Activated T-cell treated with anti-CD3 and anti-CD28 coated beads, Interleukin-2, amount 50 U/mL, for 24 hours (primary cell): ENCODE measurements around the gene ENPP3.

Experiments
- DNase-seq: peaks from one replicate; pipeline ENCODE4 v3.0.0-alpha.2; 2020
- H3K27ac Mint-ChIP-seq: 2 replicates; pipeline ENCODE4 v1.8.0; 2020; ENCODE audit warnings: mild to moderate bottlenecking, mixed read lengths
- H3K27me3 Mint-ChIP-seq: 2 replicates; pipeline ENCODE4 v1.8.0; 2020; ENCODE audit warnings: mixed read lengths
- H3K36me3 Mint-ChIP-seq: 2 replicates; pipeline ENCODE4 v1.8.0; 2020; ENCODE audit warnings: low read depth, mixed read lengths
- H3K4me1 Mint-ChIP-seq: 2 replicates; pipeline ENCODE4 v1.8.0; 2020; ENCODE audit warnings: low read depth, mixed read lengths
- H3K4me3 Mint-ChIP-seq: 2 replicates; pipeline ENCODE4 v1.8.0; 2020; ENCODE audit warnings: mild to moderate bottlenecking, moderate library complexity, mixed read lengths
- H3K9me3 Mint-ChIP-seq: 2 replicates; pipeline ENCODE4 v1.8.0; 2020; ENCODE audit warnings: mixed read lengths

Gene ENPP3

DNA sequence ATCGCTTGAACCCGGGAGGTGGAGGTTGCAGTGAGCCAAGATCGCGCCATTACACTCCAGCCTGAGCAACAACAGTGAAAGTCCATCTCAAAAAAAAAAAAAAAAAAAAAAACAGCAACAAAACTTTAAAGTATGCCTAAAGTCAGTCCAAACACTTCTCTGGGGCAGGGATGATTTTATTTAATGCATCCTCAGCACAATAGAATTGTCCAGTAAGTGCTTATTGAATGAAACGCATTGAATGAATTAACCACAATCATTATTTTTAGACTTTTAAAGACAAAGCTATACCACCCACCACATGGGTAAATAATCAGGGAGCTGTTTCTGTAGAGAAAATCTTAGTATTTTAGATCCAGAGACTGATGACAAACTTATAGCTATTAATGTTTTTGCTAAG, 90.4 kb downstream of the ENPP3 start:
- Mint-ChIP-seq H3K27me3 (peaks cover 4% of the 10 kb centered on the region), H3K4me1 (peaks cover 3% of the 10 kb centered on the region), H3K36me3 (no peaks in the 10 kb centered on the region), H3K27ac (no peak overlapping the region), H3K9me3 (peaks cover 5% of the 10 kb centered on the region), H3K4me3 (no peak overlapping the region)
- no peak for DNase-seq

DNA sequence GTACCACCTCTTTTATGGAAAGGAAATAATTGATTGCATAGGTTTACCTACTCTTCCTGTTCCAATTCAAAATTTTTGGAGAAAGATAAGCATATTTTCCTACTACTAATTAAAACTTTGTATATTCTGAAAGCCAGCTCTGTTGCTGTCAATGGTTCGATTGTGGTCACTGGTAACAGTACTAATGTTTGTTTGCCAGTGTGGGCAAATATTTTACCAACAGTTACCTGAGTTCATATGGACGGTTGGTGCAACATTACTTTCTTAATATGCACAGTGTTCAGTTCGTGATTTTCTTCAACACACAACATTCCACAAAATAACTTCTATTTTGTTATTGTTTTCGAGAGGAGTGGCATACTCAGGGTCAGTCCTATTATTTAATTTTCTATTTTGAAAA, 90.8 kb downstream of the ENPP3 start:
- H3K4me3 Mint-ChIP-seq: no peak overlapping the region
- no peak for DNase-seq
- peaks cover 3% of the 10 kb centered on the region for H3K4me1 Mint-ChIP-seq
- H3K9me3 Mint-ChIP-seq: peaks cover 5% of the 10 kb centered on the region
- no peak overlapping the region for H3K27ac Mint-ChIP-seq
- no peaks in the 10 kb centered on the region for H3K36me3 Mint-ChIP-seq
- H3K27me3 Mint-ChIP-seq: peaks cover 4% of the 10 kb centered on the region

- Mint-ChIP-seq H3K36me3 (no peaks in the 10 kb centered on the region), H3K27me3 (peaks cover 4% of the 10 kb centered on the region)
- no peak for DNase-seq
Measured at GRCh38 chr6:131728296-131728939, 91.3 kb downstream of the ENPP3 start.

DNA sequence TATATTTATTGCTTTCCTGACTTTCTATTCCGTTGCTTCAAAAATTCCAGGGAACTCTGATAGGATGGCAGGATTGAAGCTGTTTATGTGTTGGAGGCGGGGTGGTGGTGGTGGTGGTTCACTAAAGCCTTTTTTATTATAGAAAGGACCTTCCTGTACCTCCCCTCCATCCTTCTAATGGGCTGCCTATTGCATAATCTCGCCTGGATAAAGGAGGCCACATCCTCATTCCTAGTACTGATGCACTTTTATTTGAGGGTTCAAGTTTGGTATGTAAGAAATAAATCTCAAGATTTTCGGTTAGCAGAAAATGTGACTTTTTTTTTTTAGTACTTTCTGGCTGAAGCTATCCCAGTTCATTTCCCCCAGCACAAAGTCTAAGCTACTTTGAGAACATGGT, 92.4 kb downstream of the ENPP3 start:
- H3K4me1 Mint-ChIP-seq: no peaks in the 10 kb centered on the region
- no peak overlapping the region for H3K27ac Mint-ChIP-seq
- no peak for DNase-seq
- H3K4me3 Mint-ChIP-seq: no peak overlapping the region
- peaks cover 4% of the 10 kb centered on the region for H3K27me3 Mint-ChIP-seq
- no peaks in the 10 kb centered on the region for H3K36me3 Mint-ChIP-seq
- peaks cover 5% of the 10 kb centered on the region for H3K9me3 Mint-ChIP-seq

More at GRCh38 chr6:131728296-131728939, 91.3 kb downstream of the ENPP3 start:
- no peak overlapping the region for H3K4me3 Mint-ChIP-seq
- H3K27ac Mint-ChIP-seq: no peak overlapping the region
- peaks cover 3% of the 10 kb centered on the region for H3K4me1 Mint-ChIP-seq
- peaks cover 5% of the 10 kb centered on the region for H3K9me3 Mint-ChIP-seq

- Mint-ChIP-seq H3K9me3 (peaks cover 5% of the 10 kb centered on the region), H3K36me3 (no peaks in the 10 kb centered on the region), H3K4me3 (no peak overlapping the region), H3K27ac (no peak overlapping the region), H3K27me3 (peaks cover 4% of the 10 kb centered on the region), H3K4me1 (no peaks in the 10 kb centered on the region)
- DNase-seq: no peak
Measured at GRCh38 chr6:131730264-131730663, 93.2 kb downstream of the ENPP3 start.

GRCh38 chr6:131731224-131731623, 94.1 kb downstream of the ENPP3 start:
- Mint-ChIP-seq H3K4me1 (no peaks in the 10 kb centered on the region), H3K27ac (no peak overlapping the region), H3K36me3 (no peaks in the 10 kb centered on the region), H3K9me3 (peaks cover 5% of the 10 kb centered on the region), H3K4me3 (no peak overlapping the region), H3K27me3 (peaks cover 4% of the 10 kb centered on the region)
- DNase-seq: no peak

DNA sequence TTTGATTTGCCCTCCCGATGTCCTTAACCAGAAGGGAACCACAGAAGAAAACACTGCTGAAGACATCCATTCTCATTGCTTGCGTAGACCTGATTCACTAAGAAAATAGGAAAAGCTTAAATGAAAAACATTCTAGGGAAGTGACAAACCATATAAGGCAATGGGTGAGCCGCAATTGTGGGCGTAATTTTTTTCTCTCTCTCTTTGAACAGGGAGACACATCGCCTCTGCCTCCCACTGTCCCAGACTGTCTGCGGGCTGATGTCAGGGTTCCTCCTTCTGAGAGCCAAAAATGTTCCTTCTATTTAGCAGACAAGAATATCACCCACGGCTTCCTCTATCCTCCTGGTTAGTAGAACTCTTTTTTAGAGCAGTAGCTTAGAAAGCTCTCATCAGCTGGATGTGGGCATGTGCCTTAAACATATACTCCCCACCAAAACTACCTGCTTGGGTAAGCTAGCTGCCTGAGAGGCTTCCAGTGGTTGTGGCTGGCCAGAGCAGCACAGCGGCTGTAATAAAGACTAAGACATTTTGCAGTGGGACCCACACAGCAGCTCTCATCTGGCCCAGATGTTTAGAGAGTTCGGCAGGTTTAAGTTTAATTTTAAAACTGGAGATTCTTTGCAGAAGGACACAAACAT, 96.4 kb downstream of the ENPP3 start:
- DNase-seq: no peak
- Mint-ChIP-seq H3K27me3 (peaks cover 4% of the 10 kb centered on the region), H3K36me3 (no peaks in the 10 kb centered on the region), H3K4me3 (no peak overlapping the region), H3K4me1 (no peaks in the 10 kb centered on the region), H3K27ac (no peak overlapping the region), H3K9me3 (no peaks in the 10 kb centered on the region)

GRCh38 chr6:131736003-131736596, 99.0 kb downstream of the ENPP3 start:
- no peak overlapping the region for H3K27ac Mint-ChIP-seq
- no peaks in the 10 kb centered on the region for H3K36me3 Mint-ChIP-seq
- peaks cover under 1% of the 10 kb centered on the region for H3K27me3 Mint-ChIP-seq
- no peaks in the 10 kb centered on the region for H3K9me3 Mint-ChIP-seq
- no peaks in the 10 kb centered on the region for H3K4me1 Mint-ChIP-seq
- H3K4me3 Mint-ChIP-seq: no peak overlapping the region
- DNase-seq: no peak

GRCh38 chr6:131736811-131737210, 99.7 kb downstream of the ENPP3 start:
- H3K27me3 Mint-ChIP-seq: no peaks in the 10 kb centered on the region
- H3K9me3 Mint-ChIP-seq: no peaks in the 10 kb centered on the region
- H3K4me3 Mint-ChIP-seq: no peak overlapping the region
- no peak overlapping the region for H3K27ac Mint-ChIP-seq
- H3K36me3 Mint-ChIP-seq: no peaks in the 10 kb centered on the region
- DNase-seq: no peak
- no peaks in the 10 kb centered on the region for H3K4me1 Mint-ChIP-seq

- Mint-ChIP-seq H3K4me1 (no peaks in the 10 kb centered on the region), H3K27ac (no peak overlapping the region), H3K36me3 (no peaks in the 10 kb centered on the region), H3K4me3 (no peak overlapping the region), H3K9me3 (no peaks in the 10 kb centered on the region), H3K27me3 (peaks cover 2% of the 10 kb centered on the region)
- DNase-seq: no peak
Measured at GRCh38 chr6:131739136-131739535, 102.0 kb downstream of the ENPP3 start.

- Mint-ChIP-seq H3K4me1 (no peaks in the 10 kb centered on the region), H3K4me3 (no peak overlapping the region), H3K9me3 (no peaks in the 10 kb centered on the region), H3K27me3 (peaks cover 3% of the 10 kb centered on the region), H3K27ac (no peak overlapping the region), H3K36me3 (no peaks in the 10 kb centered on the region)
- no peak for DNase-seq
Measured at GRCh38 chr6:131740161-131740560, 103.1 kb downstream of the ENPP3 start.

DNA sequence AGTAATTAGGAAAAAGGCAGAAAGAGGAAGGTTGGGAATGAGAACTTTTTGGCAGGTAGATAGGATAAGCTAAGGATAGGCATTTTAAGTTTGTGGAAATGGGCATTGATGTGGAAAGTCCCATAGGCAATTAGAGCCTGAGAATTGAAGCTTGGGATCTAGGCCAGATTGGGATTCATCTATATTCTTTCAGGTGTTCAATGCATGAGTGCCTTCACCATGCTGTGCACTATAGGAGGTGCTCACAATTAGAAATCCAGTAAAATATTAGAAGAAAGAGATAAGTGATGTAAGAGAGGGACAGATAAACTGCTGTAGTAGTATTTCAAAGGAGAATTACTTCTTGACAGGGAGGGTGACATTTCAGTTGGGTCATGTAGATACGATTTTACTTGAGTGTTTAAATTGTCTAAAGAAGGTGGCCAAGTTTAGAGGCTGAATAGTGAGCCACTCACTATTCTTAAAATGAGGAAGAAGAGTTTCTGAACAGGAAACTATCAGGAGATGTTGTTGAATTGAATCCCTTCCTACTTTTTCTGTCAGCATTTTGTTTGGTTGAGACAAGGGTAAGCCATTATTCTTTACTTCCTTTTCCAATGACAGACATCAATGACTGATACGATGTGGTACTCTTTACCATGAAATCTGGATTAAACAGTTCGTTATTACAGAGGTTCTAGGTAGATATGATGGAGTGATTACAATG, 104.7 kb downstream of the ENPP3 start:
- Mint-ChIP-seq H3K4me3 (no peak overlapping the region), H3K27ac (no peak overlapping the region), H3K9me3 (no peaks in the 10 kb centered on the region), H3K36me3 (no peaks in the 10 kb centered on the region), H3K27me3 (peaks cover 3% of the 10 kb centered on the region), H3K4me1 (no peaks in the 10 kb centered on the region)
- DNase-seq: no peak

- Mint-ChIP-seq H3K4me1 (no peaks in the 10 kb centered on the region), H3K4me3 (no peak overlapping the region), H3K27me3 (peaks cover 3% of the 10 kb centered on the region), H3K36me3 (no peaks in the 10 kb centered on the region), H3K9me3 (no peaks in the 10 kb centered on the region), H3K27ac (no peak overlapping the region)
- DNase-seq: no peak
Measured at GRCh38 chr6:131744432-131745287, 107.6 kb downstream of the ENPP3 start.

- no peak overlapping the region for H3K27ac Mint-ChIP-seq
- peaks cover 3% of the 10 kb centered on the region for H3K27me3 Mint-ChIP-seq
- no peaks in the 10 kb centered on the region for H3K36me3 Mint-ChIP-seq
- no peaks in the 10 kb centered on the region for H3K9me3 Mint-ChIP-seq
- no peak overlapping the region for H3K4me3 Mint-ChIP-seq
- DNase-seq: no peak
- no peaks in the 10 kb centered on the region for H3K4me1 Mint-ChIP-seq
Measured at GRCh38 chr6:131745476-131745875, 108.4 kb downstream of the ENPP3 start.
